ENCODE results near the gene MRPL21. TPM values are rescaled to one million over a fixed set of nuclear protein-coding genes. Genes with fewer than 3 reads are reported as not detected.
"Not testable (repeated sequence)": the region's sequence is repeated elsewhere in the genome, so short reads cannot be mapped to it uniquely, and the experiment has no call there.

Gene MRPL21
- total RNA-seq, 1 experiment from 2014 or later, result 126 TPM

DNA sequence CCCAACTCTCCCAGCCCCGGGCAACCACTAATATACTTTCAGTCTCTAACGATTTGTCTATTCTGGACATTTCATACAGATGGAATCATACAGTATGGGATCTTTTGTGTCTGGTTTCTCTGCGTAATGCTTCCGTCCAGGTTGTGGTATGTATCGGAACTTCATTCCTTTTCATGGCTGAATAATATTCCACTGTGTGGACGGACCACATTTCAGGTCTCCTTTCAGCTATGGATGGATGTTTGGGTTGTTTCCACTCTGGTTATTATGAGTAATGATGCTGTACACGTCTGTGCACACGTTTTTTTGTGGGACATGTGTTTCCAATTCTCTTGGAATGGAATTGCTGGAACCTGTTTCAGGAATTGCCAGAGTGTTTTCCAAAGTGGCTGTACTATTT is 44.5 kb downstream of the MRPL21 start:
- peaks cover 6% of the 10 kb centered on the region for H3K27me3 ChIP-seq (replicated peaks; ENCODE audit: insufficient read depth, low read depth, low read length, poor library complexity)
- intact Hi-C loops (cut with micrococcal nuclease; ENCODE audit: unreplicated experiment), result loop anchor here (10.0 kb wide), 1 partner anchor 224 kb away; no protein-coding TSS in a partner anchor
- no peak for TF ChIP-seq EZH2 (IDR thresholded peaks at IDR 0.05; ENCODE audit: borderline replicate concordance, low read depth, low read length, poor library complexity, severe bottlenecking)
- TF ChIP-seq, protein P1, sequence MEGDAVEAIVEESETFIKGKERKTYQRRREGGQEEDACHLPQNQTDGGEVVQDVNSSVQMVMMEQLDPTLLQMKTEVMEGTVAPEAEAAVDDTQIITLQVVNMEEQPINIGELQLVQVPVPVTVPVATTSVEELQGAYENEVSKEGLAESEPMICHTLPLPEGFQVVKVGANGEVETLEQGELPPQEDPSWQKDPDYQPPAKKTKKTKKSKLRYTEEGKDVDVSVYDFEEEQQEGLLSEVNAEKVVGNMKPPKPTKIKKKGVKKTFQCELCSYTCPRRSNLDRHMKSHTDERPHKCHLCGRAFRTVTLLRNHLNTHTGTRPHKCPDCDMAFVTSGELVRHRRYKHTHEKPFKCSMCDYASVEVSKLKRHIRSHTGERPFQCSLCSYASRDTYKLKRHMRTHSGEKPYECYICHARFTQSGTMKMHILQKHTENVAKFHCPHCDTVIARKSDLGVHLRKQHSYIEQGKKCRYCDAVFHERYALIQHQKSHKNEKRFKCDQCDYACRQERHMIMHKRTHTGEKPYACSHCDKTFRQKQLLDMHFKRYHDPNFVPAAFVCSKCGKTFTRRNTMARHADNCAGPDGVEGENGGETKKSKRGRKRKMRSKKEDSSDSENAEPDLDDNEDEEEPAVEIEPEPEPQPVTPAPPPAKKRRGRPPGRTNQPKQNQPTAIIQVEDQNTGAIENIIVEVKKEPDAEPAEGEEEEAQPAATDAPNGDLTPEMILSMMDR (conservative IDR thresholded peaks at IDR 0.05; ENCODE audit: low read depth, low read length), result no peak
- no TSS peak for BruUV-seq (replicated peaks)
- H3K9me3 ChIP-seq (ENCODE audit: low read depth, low read length, poor library complexity, severe bottlenecking), result peaks cover 5% of the 10 kb centered on the region
- H3K4me3 ChIP-seq (ENCODE audit: low read depth, low read length, poor library complexity, severe bottlenecking), result no peak overlapping the region
- peaks cover 8% of the 10 kb centered on the region for H3K4me1 ChIP-seq (ENCODE audit: insufficient read depth, low read length, poor library complexity, severe bottlenecking)
- H3K36me3 ChIP-seq (ENCODE audit: insufficient read depth, low read length, poor library complexity, severe bottlenecking), result no peaks in the 10 kb centered on the region
- no peak overlapping the region for H3K27ac ChIP-seq (ENCODE audit: low read depth, low read length, poor library complexity, severe bottlenecking)
- ChIA-PET CTCF (no interaction called here), POLR2A (ENCODE audit: low non-redundant PET) (no interaction called here)
- DNase-seq (ENCODE audit: low spot score), result no peak

DNA sequence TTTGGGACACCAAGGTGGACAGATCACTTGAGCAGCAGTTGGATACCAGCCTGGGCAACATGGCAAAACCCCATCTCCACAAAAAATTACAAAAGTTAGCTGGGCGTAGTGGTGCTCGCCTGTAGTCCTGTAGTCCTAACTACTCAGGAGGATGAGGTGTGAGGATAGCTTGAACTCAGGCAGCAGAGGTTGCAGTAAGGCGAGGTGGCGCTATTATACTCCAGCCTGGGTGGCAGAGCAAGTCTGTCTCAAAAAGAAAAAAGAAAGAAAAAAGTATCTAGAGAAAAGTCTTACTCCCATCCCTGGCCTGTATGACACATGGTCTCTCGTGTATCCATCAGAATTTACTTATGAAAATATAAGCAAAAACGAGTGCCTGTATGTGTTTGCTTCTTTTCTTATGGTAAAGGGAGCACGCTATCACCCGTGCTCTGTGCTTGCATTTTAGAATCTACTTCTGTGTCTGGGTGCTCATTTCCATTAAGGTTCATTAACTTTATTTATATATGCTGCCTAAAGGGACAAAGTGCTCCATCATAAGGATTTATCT is 46.5 kb downstream of the MRPL21 start:
- CTCF ChIA-PET, result no interaction called here
- peaks cover 8% of the 10 kb centered on the region for H3K4me1 ChIP-seq (ENCODE audit: insufficient read depth, low read length, poor library complexity, severe bottlenecking)
- TF ChIP-seq, protein P1 (conservative IDR thresholded peaks at IDR 0.05; ENCODE audit: low read depth, low read length), result no peak
- TF ChIP-seq EZH2 (IDR thresholded peaks at IDR 0.05; ENCODE audit: borderline replicate concordance, low read depth, low read length, poor library complexity, severe bottlenecking), result no peak
- H3K9me3 ChIP-seq (ENCODE audit: low read depth, low read length, poor library complexity, severe bottlenecking), result no peaks in the 10 kb centered on the region
- BruUV-seq (replicated peaks), result no TSS peak
- no peaks in the 10 kb centered on the region for H3K36me3 ChIP-seq (ENCODE audit: insufficient read depth, low read length, poor library complexity, severe bottlenecking)
- intact Hi-C loops (cut with micrococcal nuclease; ENCODE audit: unreplicated experiment), result loop anchor here (10.0 kb wide), 1 partner anchor 222 kb away; no protein-coding TSS in a partner anchor
- no peak overlapping the region for H3K4me3 ChIP-seq (ENCODE audit: low read depth, low read length, poor library complexity, severe bottlenecking)
- DNase-seq (ENCODE audit: low spot score), result no peak
- peaks cover 10% of the 10 kb centered on the region for H3K27me3 ChIP-seq (replicated peaks; ENCODE audit: insufficient read depth, low read depth, low read length, poor library complexity)
- POLR2A ChIA-PET (ENCODE audit: low non-redundant PET), result no interaction called here
- H3K27ac ChIP-seq (ENCODE audit: low read depth, low read length, poor library complexity, severe bottlenecking), result no peak overlapping the region

DNA sequence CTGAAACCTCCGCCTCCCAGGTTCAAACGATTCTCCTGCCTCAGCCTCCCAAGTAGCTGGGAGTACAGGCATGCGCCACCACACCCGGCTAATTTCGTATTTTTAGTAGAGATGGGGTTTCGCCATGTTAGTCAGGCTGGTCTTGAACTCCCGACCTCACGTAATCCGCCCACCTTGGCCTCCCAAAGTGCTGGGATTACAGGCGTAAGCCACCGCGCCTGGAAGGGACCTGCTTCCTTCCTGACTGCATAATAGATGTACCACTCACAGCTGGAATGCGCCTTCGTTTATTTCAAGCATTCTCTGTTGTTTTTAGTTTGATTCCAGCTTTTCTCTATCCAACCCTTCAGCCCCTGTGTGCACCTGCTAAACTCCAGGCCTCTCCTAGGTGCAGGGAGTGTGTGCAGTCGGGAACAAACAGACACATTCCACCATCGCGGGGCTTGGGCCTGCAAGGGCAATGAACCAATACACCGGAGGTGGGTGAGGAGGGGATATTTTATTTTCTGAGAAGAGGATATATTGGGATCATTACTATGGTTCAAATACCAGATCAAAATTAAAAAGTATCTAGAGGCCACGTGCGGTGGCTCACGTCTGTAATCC is 47.1 kb downstream of the MRPL21 start:
- H3K9me3 ChIP-seq (ENCODE audit: low read depth, low read length, poor library complexity, severe bottlenecking); BruUV-seq (replicated peaks); DNase-seq (ENCODE audit: low spot score); H3K4me1 ChIP-seq (ENCODE audit: insufficient read depth, low read length, poor library complexity, severe bottlenecking); CTCF ChIA-PET; POLR2A ChIA-PET (ENCODE audit: low non-redundant PET); H3K27ac ChIP-seq (ENCODE audit: low read depth, low read length, poor library complexity, severe bottlenecking); H3K4me3 ChIP-seq (ENCODE audit: low read depth, low read length, poor library complexity, severe bottlenecking); H3K36me3 ChIP-seq (ENCODE audit: insufficient read depth, low read length, poor library complexity, severe bottlenecking): not testable (repeated sequence)
- peaks cover 10% of the 10 kb centered on the region for H3K27me3 ChIP-seq (replicated peaks; ENCODE audit: insufficient read depth, low read depth, low read length, poor library complexity)
- intact Hi-C loops (cut with micrococcal nuclease; ENCODE audit: unreplicated experiment), result loop anchor here (10.0 kb wide), 1 partner anchor 222 kb away; no protein-coding TSS in a partner anchor

Data from A673 (cell line).